HG03039 (cell line): ENCODE data around the gene RAB8B.

Experiments
- ATAC-seq: cut with Tn5 transposase; IDR thresholded peaks from one replicate; pipeline ENCODE4 v1.9.1; 2021; ENCODE audit warnings: mild to moderate bottlenecking, moderate library complexity; ENCODE audit not compliant: unreplicated experiment

Gene RAB8B

DNA sequence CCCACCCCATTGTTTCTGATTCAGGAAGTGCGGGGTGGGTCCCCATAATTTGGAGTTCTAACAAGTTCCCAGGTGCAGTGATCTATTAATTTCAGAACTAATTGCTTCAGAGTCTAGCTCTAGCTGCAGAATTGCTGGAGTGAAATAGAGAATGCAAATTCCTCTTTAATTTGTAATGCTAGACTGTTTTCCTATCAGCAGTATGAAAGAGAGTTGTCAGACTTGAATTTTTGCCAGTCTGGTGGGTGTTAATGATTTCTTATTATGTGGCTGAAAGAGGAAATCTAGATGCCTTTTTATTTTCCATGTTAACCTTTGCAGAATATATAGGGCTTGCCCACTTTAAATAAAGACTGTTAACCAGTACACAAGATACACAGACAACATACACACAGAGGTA, 111.7 kb downstream of the RAB8B start:
- no peak for ATAC-seq

DNA sequence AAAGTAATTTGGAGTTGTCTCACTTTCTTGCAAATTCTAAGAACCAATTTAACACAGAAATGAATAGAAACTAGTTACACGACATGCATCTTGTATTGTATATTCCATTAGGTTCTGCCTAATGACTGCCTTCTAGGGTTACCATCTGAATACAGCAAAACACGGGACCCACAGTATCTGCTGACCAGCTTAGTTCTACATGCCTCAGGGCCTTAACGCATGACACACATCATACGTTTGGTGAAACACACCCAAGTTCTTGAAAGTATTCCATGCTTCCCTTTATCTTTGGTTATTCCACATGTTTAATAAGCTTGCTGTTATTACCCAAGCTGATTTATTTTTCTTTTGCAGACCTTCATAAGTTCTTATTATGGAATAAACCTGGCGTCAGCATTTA, 115.9 kb downstream of the RAB8B start:
- no peak for ATAC-seq

DNA sequence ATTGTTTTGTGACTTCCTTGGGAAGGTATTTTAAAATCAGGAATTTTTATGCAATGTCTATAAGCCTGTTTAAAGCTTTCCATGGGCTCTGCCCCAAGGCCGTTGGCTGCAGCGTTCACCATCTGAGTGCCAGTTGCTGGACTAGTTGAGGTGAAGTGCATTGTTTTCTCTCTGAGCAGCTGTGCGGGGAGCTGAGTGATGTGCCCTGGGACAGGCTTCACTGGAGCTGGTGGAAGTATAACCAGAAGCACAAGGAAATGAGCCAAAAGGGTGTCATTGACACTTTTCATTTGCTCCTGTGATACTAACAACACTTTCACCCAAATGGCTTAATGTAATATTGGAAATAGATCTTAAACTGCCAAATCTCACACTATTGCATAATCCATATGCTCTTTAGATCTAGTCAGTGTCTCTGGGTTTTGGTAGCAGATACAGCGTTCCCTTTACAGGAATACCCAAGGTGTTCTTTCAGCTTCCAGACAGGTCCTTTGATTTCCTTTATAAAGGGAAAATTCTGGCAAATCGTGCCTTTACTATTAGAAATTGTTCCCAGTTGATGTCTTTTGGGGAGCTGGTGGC, 117.2 kb downstream of the RAB8B start:
- no peak for ATAC-seq

DNA sequence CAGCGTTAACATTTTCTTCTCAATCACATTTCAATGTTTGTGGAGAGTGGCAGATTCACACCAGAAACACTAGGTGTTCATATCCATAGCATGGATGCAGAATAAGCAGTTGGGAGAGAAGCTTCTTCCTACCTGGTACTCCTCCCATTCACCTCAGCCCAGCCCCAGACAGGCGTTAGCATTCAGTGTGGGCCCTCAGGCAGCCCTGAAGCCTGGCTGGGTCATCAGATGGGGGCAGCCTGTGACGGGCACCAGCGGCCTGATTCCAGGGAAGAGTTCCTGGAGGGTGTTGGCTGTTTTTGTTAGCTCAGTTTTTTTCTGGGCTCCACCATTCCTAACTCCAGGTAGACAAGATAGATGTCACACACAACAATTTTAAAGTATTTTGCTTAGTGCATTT, 119.1 kb downstream of the RAB8B start:
- no peak for ATAC-seq

- ATAC-seq: no peak
Observed at GRCh38 chr15:63308947-63309346, 119.5 kb downstream of the RAB8B start.

- no peak for ATAC-seq
Observed at GRCh38 chr15:63310646-63311045, 121.2 kb downstream of the RAB8B start.

GRCh38 chr15:63312286-63312685, 122.9 kb downstream of the RAB8B start:
- no peak for ATAC-seq

GRCh38 chr15:63313825-63314224, 124.4 kb downstream of the RAB8B start:
- no peak for ATAC-seq

DNA sequence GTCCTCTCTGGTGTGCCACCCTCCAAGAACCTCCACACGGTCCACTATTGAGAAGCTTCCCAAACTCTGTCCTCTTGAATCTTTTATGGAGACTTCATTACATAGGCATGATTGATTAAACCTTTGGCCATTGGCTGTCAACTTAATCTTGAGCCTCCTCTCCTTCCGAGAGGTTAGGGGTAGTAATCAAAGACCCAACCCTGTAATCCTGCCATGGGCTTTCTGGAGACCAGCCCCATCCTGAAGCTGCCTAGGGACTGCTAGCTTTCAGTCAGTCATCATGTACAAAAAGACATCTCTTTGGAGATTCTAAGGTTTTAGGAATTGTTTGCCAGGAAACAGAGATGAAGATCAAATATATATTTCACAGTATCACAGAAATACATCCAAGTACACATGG, 125.0 kb downstream of the RAB8B start:
- ATAC-seq: no peak
